ENCODE data around the gene EXD1.
"Not testable (repeated sequence)": the region's sequence is repeated elsewhere in the genome, so short reads cannot be mapped to it uniquely, and the experiment has no call there.

EXD1 gene

DNA sequence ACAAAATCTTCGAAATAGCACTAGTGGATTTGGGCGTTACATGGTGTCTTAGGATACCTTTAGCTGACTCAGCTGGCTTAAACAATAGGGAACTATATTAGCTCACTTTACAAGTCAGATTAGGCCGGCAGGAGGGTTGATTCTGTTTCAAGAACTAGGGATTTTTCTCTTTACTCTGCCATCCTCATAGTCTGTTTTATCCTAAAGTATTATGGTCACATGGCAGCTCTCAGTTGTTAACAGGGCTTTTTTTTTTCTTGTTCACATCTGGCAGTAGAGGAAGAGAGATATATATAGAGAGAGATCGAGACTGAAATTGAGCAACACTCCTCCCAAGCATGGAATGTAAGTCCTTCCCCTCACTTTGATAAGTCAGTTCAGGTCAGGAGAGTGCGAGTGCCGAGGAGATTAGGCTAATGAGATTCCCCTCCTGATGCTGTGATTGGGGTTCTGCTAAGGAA, 33.4 kb upstream of the EXD1 start:
- H3K4me3 Mint-ChIP-seq = no peak overlapping the region
- no peaks in the 10 kb centered on the region for H3K4me1 Mint-ChIP-seq
- DNase-seq = no peak
- H3K27me3 Mint-ChIP-seq (ENCODE audit: low read depth, poor library complexity) = peaks cover 3% of the 10 kb centered on the region
- no peak overlapping the region for H3K27ac Mint-ChIP-seq
- peaks cover 45% of the 10 kb centered on the region for H3K36me3 Mint-ChIP-seq (ENCODE audit: low read depth)
- H3K9me3 Mint-ChIP-seq = no peaks in the 10 kb centered on the region
- TF ChIP-seq, protein P1, sequence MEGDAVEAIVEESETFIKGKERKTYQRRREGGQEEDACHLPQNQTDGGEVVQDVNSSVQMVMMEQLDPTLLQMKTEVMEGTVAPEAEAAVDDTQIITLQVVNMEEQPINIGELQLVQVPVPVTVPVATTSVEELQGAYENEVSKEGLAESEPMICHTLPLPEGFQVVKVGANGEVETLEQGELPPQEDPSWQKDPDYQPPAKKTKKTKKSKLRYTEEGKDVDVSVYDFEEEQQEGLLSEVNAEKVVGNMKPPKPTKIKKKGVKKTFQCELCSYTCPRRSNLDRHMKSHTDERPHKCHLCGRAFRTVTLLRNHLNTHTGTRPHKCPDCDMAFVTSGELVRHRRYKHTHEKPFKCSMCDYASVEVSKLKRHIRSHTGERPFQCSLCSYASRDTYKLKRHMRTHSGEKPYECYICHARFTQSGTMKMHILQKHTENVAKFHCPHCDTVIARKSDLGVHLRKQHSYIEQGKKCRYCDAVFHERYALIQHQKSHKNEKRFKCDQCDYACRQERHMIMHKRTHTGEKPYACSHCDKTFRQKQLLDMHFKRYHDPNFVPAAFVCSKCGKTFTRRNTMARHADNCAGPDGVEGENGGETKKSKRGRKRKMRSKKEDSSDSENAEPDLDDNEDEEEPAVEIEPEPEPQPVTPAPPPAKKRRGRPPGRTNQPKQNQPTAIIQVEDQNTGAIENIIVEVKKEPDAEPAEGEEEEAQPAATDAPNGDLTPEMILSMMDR (IDR thresholded peaks at IDR 0.05) = no peak

DNA sequence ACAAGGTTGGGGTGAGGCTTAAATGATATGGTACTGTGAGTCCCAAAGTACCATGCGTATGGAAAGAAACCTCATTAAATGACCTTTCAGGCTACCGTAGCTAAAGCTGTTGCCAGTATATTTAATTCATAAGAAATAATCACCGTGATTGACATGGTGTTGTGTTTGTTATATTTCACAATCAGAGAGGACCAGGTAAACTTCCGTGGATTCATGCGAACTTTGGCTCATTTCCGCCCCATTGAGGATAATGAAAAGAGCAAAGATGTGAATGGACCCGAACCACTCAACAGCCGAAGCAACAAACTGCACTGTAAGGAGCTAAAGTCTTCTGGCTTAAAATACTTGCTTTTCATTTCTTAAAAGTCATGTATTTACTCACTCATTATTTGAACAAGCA, 32.0 kb upstream of the EXD1 start:
- no peak overlapping the region for H3K4me3 Mint-ChIP-seq
- peaks cover 3% of the 10 kb centered on the region for H3K27me3 Mint-ChIP-seq (ENCODE audit: low read depth, poor library complexity)
- no peaks in the 10 kb centered on the region for H3K9me3 Mint-ChIP-seq

DNA sequence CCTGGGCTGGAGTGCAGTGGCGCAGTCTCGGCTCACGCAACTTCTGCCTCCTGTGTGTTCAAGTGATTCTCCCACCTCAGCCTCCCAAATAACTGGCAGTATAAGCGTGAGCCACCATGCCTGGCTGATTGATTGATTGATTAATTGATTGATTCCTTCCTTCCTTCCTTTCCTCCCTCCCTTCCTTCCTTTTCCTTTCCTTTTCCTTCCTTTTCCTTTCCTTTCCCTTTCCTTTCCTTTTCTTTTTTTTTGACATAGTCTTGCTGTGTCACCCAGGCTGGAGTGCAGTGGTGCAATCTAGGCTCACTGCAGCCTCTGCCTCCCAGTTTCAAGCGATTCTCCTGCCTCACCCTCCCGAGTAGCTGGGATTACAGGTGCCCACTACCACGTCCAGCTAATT, 30.4 kb upstream of the EXD1 start:
- H3K4me1 Mint-ChIP-seq; H3K9me3 Mint-ChIP-seq; H3K4me3 Mint-ChIP-seq; H3K27me3 Mint-ChIP-seq (ENCODE audit: low read depth, poor library complexity); DNase-seq; H3K27ac Mint-ChIP-seq: not testable (repeated sequence)
- peaks cover 34% of the 10 kb centered on the region for H3K36me3 Mint-ChIP-seq (ENCODE audit: low read depth)

More for the DNA sequence above, 32.0 kb upstream of the EXD1 start:
- TF ChIP-seq, protein P1 (IDR thresholded peaks at IDR 0.05) = no peak
- no peaks in the 10 kb centered on the region for H3K4me1 Mint-ChIP-seq
- no peak for DNase-seq
- peaks cover 40% of the 10 kb centered on the region for H3K36me3 Mint-ChIP-seq (ENCODE audit: low read depth)
- no peak overlapping the region for H3K27ac Mint-ChIP-seq

DNA sequence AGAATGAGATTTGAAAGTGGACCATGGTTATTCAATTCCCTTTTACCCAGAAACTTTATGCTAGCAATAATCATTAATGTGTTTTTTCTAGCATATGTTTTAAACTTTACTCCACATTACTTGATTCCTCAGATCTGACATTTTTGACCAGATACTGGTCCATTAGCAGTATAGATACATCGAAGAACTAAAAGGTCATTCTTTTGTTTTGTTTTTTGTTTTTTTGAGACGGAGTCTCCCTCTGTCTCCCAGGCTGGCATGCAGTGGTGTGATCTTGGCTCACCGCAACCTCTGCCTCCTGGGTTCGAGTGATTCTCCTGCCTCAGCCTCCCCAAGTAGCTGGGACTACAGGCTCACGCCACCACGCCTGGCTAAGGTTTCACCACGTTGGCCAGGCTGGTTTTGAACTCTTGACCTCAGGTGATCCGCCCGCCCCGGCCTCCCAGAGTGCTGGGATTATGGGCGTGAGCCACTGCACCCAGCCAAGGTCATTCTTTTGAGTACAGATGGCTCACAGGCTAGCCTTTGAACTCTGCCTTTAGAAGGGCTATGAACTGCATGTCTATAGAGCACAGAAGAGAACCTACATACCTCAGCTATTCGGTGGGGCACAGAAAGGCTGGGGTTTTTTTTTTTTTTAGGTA, 29.1 kb upstream of the EXD1 start:
- TF ChIP-seq, protein P1 (IDR thresholded peaks at IDR 0.05) = no peak
- peaks cover 27% of the 10 kb centered on the region for H3K36me3 Mint-ChIP-seq (ENCODE audit: low read depth)
- H3K4me3 Mint-ChIP-seq = no peak overlapping the region

DNA sequence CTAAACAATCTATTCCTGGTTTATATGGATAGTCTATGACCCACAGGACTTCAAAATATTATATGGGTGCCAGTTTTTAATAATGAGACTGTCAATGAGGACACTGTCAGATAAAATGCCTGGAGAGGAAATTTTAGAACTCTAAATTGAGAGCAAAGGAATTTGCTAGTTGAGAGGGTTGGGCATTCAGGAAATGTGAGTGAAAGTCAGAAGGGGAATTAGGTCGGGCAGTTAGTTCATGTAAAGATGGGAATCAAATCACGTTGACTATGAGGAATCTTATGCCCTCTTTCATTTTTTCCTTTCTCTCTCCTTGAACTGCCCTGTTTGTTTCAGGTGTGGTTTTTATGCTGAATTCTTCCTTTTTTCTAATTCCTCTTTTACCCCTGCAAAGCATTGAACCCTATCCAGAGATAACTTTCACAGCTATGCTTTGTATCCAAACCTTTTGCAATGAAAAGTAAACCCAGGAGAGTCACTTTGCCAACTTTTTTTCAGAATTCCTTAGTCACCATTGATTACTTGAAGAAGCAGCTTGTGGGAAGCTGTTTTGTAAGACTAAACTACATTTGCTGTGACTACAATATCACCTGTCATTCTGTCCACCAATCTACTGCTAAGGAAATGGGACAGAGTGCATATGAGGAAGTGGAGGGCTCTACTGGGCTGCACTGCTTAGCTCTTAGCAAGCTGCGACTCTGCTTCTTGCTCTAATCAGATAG, 28.4 kb upstream of the EXD1 start:
- Mint-ChIP-seq H3K9me3 (no peaks in the 10 kb centered on the region), H3K27ac (peak overlapping the region; percentile 49), H3K27me3 (ENCODE audit: low read depth, poor library complexity) (peaks cover 3% of the 10 kb centered on the region), H3K4me3 (no peak overlapping the region), H3K36me3 (ENCODE audit: low read depth) (peaks cover 25% of the 10 kb centered on the region), H3K4me1 (no peaks in the 10 kb centered on the region)
- DNase-seq = no peak
- TF ChIP-seq, protein P1 (IDR thresholded peaks at IDR 0.05) = no peak

More for the DNA sequence above, 29.1 kb upstream of the EXD1 start:
- no peaks in the 10 kb centered on the region for H3K9me3 Mint-ChIP-seq
- H3K27me3 Mint-ChIP-seq (ENCODE audit: low read depth, poor library complexity) = peaks cover 3% of the 10 kb centered on the region
- H3K27ac Mint-ChIP-seq = no peak overlapping the region
- DNase-seq = no peak
- no peaks in the 10 kb centered on the region for H3K4me1 Mint-ChIP-seq

DNA sequence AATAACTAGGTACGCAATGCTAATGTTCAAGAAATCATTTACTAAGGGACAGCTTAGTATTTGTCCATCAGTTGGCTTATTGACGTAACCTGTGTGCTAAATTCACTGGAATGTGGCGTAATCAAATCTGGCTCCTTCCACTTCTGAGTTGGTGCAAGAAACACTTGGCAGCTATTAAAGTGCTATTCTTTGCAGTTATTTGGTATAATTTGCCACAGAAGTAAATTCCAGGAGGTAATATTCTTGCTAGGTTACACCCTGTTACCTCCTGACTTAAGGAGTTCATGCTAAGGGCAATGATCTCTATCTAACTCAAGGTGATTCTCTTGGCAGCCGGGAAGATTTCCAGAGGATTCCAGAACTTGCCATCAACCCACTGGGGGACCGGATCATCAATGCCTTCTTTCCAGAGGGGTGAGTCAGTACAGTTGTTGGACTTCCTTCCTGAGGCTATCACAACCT, 26.1 kb upstream of the EXD1 start:
- Mint-ChIP-seq H3K4me1 (no peaks in the 10 kb centered on the region), H3K27me3 (ENCODE audit: low read depth, poor library complexity) (peaks cover 3% of the 10 kb centered on the region), H3K4me3 (no peak overlapping the region), H3K36me3 (ENCODE audit: low read depth) (peaks cover 9% of the 10 kb centered on the region), H3K9me3 (no peaks in the 10 kb centered on the region), H3K27ac (no peak overlapping the region)
- DNase-seq = no peak
- TF ChIP-seq, protein P1 (IDR thresholded peaks at IDR 0.05) = no peak
